H9 (cell line): Measurements from ENCODE around the gene DNAJC12. TPM values are rescaled to one million over a fixed set of nuclear protein-coding genes. Genes with fewer than 3 reads are reported as not detected.

Experiments used
- DNase-seq: peaks from one replicate; pipeline ENCODE4 v3.0.0-alpha.2; 2017
- H2AFZ ChIP-seq: one replicate; pipeline ENCODE4 v1.6.1; 2013; ENCODE audit warnings: mild to moderate bottlenecking, low read length, control low read depth, moderate library complexity
- H2AK5ac ChIP-seq: 2 replicates; pipeline ENCODE4 v1.6.1; 2013; ENCODE audit warnings: low read length, control low read depth, mixed read lengths; ENCODE audit not compliant: insufficient read length
- H2BK120ac ChIP-seq: one replicate; pipeline ENCODE4 v1.6.1; 2013; ENCODE audit warnings: low read depth, mild to moderate bottlenecking, low read length, control low read depth, inconsistent platforms; ENCODE audit not compliant: poor library complexity, severe bottlenecking
- H2BK12ac ChIP-seq: 2 replicates; pipeline ENCODE4 v1.6.1; 2013; ENCODE audit warnings: low read length, control low read depth, mixed read lengths, low read depth; ENCODE audit not compliant: insufficient read length
- H2BK15ac ChIP-seq: 2 replicates; pipeline ENCODE4 v1.6.1; 2013; ENCODE audit warnings: low read depth, low read length, control low read depth
- H2BK20ac ChIP-seq: one replicate; pipeline ENCODE4 v1.6.1; 2013; ENCODE audit warnings: low read depth, mild to moderate bottlenecking, low read length, control low read depth, inconsistent platforms; ENCODE audit not compliant: poor library complexity, severe bottlenecking
- H2BK5ac ChIP-seq: 2 replicates; pipeline ENCODE4 v1.6.1; 2013; ENCODE audit warnings: low read length, control low read depth, mixed read lengths; ENCODE audit not compliant: insufficient read length
- H3K14ac ChIP-seq: 2 replicates; pipeline ENCODE4 v1.6.1; 2013; ENCODE audit warnings: low read length, control low read depth; ENCODE audit not compliant: insufficient read depth
- H3K18ac ChIP-seq: 2 replicates; pipeline ENCODE4 v1.6.1; 2013; ENCODE audit warnings: low read depth, mild to moderate bottlenecking, mixed read lengths, low read length, control low read depth; ENCODE audit not compliant: insufficient read length
- H3K23ac ChIP-seq: 2 replicates; pipeline ENCODE4 v1.6.1; 2013; ENCODE audit warnings: low read length, control low read depth, mixed read lengths, low read depth; ENCODE audit not compliant: insufficient read length
- H3K23me2 ChIP-seq: 2 replicates; pipeline ENCODE4 v1.6.1; 2013; ENCODE audit warnings: low read depth, mild to moderate bottlenecking, mixed read lengths, low read length, control low read depth; ENCODE audit not compliant: insufficient read length, poor library complexity, severe bottlenecking
- H3K27ac ChIP-seq: 2 replicates; pipeline ENCODE4 v1.5.1; 2013; ENCODE audit warnings: low read length, control low read depth, mixed read lengths, low read depth; ENCODE audit not compliant: insufficient read length
- H3K27me3 ChIP-seq: 2 replicates; pipeline ENCODE4 v1.6.1; 2013; ENCODE audit warnings: low read length, control low read depth, inconsistent platforms; ENCODE audit not compliant: insufficient read depth
- H3K4ac ChIP-seq: 2 replicates; pipeline ENCODE4 v1.6.1; 2013; ENCODE audit warnings: low read depth, mild to moderate bottlenecking, control low read depth, inconsistent platforms, low read length, moderate library complexity
- H3K4me1 ChIP-seq: 2 replicates; pipeline ENCODE4 v1.6.1; 2013; ENCODE audit warnings: low read length, control low read depth, inconsistent platforms; ENCODE audit not compliant: insufficient read depth
- H3K4me2 ChIP-seq: 2 replicates; pipeline ENCODE4 v1.6.1; 2013; ENCODE audit warnings: low read length, control low read depth, mixed read lengths; ENCODE audit not compliant: insufficient read length, insufficient read depth
- H3K56ac ChIP-seq: 2 replicates; pipeline ENCODE4 v1.6.1; 2013; ENCODE audit warnings: low read depth, mild to moderate bottlenecking, mixed read lengths, low read length, control low read depth; ENCODE audit not compliant: insufficient read length
- H3K79me1 ChIP-seq: 2 replicates; pipeline ENCODE4 v1.6.1; 2013; ENCODE audit warnings: low read depth, mild to moderate bottlenecking, moderate library complexity, low read length, control low read depth, inconsistent platforms; ENCODE audit not compliant: insufficient read depth, poor library complexity, severe bottlenecking
- H3K79me2 ChIP-seq: 2 replicates; pipeline ENCODE4 v1.6.1; 2013; ENCODE audit warnings: low read length, control low read depth, inconsistent platforms; ENCODE audit not compliant: insufficient read depth
- H3K9ac ChIP-seq: 2 replicates; pipeline ENCODE4 v1.6.1; 2013; ENCODE audit warnings: low read length, control low read depth, mixed read lengths; ENCODE audit not compliant: insufficient read length; ENCODE audit errors: extremely low read depth
- H3K9me3 ChIP-seq: one replicate; pipeline ENCODE4 v1.6.1; 2013; ENCODE audit warnings: low read depth, low read length, inconsistent platforms; ENCODE audit not compliant: control insufficient read depth
- H3T11ph ChIP-seq: one replicate; pipeline ENCODE4 v1.6.1; 2013; ENCODE audit warnings: mild to moderate bottlenecking, low read length, control low read depth, inconsistent platforms
- H4K20me1 ChIP-seq: one replicate; pipeline ENCODE4 v1.6.1; 2013; ENCODE audit not compliant: control insufficient read depth, insufficient read length, insufficient read depth
- H4K5ac ChIP-seq: 2 replicates; pipeline ENCODE4 v1.6.1; 2013; ENCODE audit warnings: low read depth, mild to moderate bottlenecking, mixed read lengths, low read length, control low read depth; ENCODE audit not compliant: insufficient read length
- H4K8ac ChIP-seq: replicated peaks from 2 replicates; pipeline ENCODE4 v1.6.1; 2013; ENCODE audit warnings: low read length, control low read depth, mixed read lengths, low read depth; ENCODE audit not compliant: insufficient read length
- H4K91ac ChIP-seq: 2 replicates; pipeline ENCODE4 v1.6.1; 2013; ENCODE audit warnings: low read depth, mild to moderate bottlenecking, moderate library complexity, mixed read lengths, low read length, control low read depth; ENCODE audit not compliant: insufficient read length
- H3K27ac Mint-ChIP-seq, 3 experiments: 2 replicates in 2 of 3; 3 replicates in 1 of 3; pipeline ENCODE4 v1.8.0; 2020 to 2021; ENCODE audit warnings: mixed read lengths in 3 of 3, mild to moderate bottlenecking in 1 of 3, moderate library complexity in 1 of 3
- H3K27me3 Mint-ChIP-seq: 2 replicates; pipeline ENCODE4 v1.8.0; 2021; ENCODE audit warnings: low read depth, mild to moderate bottlenecking, moderate library complexity, mixed read lengths
- H3K36me3 Mint-ChIP-seq, 3 experiments: 2 replicates in 2 of 3; 3 replicates in 1 of 3; pipeline ENCODE4 v1.8.0; 2020 to 2021; ENCODE audit warnings: low read depth in 3 of 3, mixed read lengths in 3 of 3; ENCODE audit not compliant: insufficient read depth in 1 of 3
- H3K4me1 Mint-ChIP-seq, 2 experiments: 2 replicates each; pipeline ENCODE4 v1.8.0; 2020; ENCODE audit warnings: mixed read lengths in 2 of 2
- H3K4me3 Mint-ChIP-seq, 2 experiments: 2 replicates in 1 of 2; 3 replicates in 1 of 2; pipeline ENCODE4 v1.8.0; 2020 to 2021; ENCODE audit warnings: mild to moderate bottlenecking in 2 of 2, mixed read lengths in 2 of 2, moderate library complexity in 1 of 2
- H3K9me3 Mint-ChIP-seq, 2 experiments: 2 replicates in 1 of 2; 3 replicates in 1 of 2; pipeline ENCODE4 v1.8.0; 2020; ENCODE audit warnings: mild to moderate bottlenecking in 2 of 2, mixed read lengths in 2 of 2, moderate library complexity in 1 of 2
- WGBS: extraction: QIAGEN DNeasy Blood & Tissue Kit; methylation state at CpG from one replicate; pipeline ENCODE4 v1.1.7; 2013; ENCODE audit warnings: missing lambda C conversion rate, low lambda C conversion rate, mixed read lengths; ENCODE audit not compliant: insufficient read length; ENCODE audit errors: extremely low coverage; 5-methylcytosine and 5-hydroxymethylcytosine counted together
- total RNA-seq: library from RNA; stranded (reverse); gene quantifications from 2 replicates; pipeline ENCODE4 v1.2.1, GENCODE V29; 2021
- TF ChIP-seq, protein P1 (sequence below): fragments of 200-600 bp; sonication (generic); conservative IDR thresholded peaks from 3 replicates; pipeline ENCODE4 v1.8.0; 2021; ENCODE audit warnings: antibody characterized with exemption, mild to moderate bottlenecking

The DNAJC12 gene
- total RNA-seq, 1 experiment from 2014 or later, result 0.85 TPM

DNA sequence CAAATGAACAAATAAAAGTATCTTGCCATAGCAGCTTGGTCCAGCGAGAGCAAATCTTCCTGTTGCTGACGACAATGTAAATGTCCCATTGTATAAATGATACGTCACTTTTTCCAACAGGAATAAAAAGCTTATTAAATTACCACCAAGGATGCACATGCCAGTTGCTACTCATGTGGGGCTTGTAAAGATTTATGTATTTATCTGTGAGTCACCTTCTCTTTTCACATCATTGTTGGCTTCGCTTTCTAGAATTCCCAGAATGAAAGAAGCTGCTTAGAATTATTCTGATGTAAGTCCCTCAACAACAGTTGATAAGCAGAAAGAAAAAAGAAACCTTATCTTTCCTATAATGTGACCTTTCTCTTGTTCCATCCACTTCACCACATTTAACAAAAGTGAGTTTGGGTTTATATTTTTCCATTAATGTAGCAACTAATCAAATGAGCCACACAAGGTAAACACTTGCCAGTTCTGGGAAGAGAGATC lies 22.4 kb downstream of the DNAJC12 start:
- H4K91ac ChIP-seq, result no peak overlapping the region
- no peak for DNase-seq
- no peak overlapping the region for H2BK120ac ChIP-seq
- H4K8ac ChIP-seq, result no peak overlapping the region
- no peaks in the 10 kb centered on the region for H3K27me3 ChIP-seq
- H3K9me3 ChIP-seq, result no peaks in the 10 kb centered on the region
- WGBS, result no CpG with 5 or more reads among the region's 4 CpGs
- H3K79me1 ChIP-seq, result no peaks in the 10 kb centered on the region
- no peak overlapping the region for H3K4me2 ChIP-seq
- no peaks in the 10 kb centered on the region for H4K20me1 ChIP-seq
- H2BK5ac ChIP-seq, result no peak overlapping the region
- no peaks in the 10 kb centered on the region for H3K79me2 ChIP-seq
- H3K27ac ChIP-seq, result no peak overlapping the region
- H3K4me1 ChIP-seq, result no peaks in the 10 kb centered on the region
- H3K36me3 Mint-ChIP-seq, result no peaks in the 10 kb centered on the region; a peak in 1 of 7 replicates
- no peak overlapping the region for H2AFZ ChIP-seq
- H3K9ac ChIP-seq, result no peak overlapping the region
- H3K23ac ChIP-seq, result no peak overlapping the region
- H3K9me3 Mint-ChIP-seq, result no peaks in the 10 kb centered on the region
- H3T11ph ChIP-seq, result no peak overlapping the region
- no peak overlapping the region for H3K4me3 Mint-ChIP-seq
- H3K4me1 Mint-ChIP-seq, result no peaks in the 10 kb centered on the region; a peak in 1 of 4 replicates
- TF ChIP-seq, protein P1, sequence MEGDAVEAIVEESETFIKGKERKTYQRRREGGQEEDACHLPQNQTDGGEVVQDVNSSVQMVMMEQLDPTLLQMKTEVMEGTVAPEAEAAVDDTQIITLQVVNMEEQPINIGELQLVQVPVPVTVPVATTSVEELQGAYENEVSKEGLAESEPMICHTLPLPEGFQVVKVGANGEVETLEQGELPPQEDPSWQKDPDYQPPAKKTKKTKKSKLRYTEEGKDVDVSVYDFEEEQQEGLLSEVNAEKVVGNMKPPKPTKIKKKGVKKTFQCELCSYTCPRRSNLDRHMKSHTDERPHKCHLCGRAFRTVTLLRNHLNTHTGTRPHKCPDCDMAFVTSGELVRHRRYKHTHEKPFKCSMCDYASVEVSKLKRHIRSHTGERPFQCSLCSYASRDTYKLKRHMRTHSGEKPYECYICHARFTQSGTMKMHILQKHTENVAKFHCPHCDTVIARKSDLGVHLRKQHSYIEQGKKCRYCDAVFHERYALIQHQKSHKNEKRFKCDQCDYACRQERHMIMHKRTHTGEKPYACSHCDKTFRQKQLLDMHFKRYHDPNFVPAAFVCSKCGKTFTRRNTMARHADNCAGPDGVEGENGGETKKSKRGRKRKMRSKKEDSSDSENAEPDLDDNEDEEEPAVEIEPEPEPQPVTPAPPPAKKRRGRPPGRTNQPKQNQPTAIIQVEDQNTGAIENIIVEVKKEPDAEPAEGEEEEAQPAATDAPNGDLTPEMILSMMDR, result no peak
- no peak overlapping the region for H2AK5ac ChIP-seq
- H3K56ac ChIP-seq, result no peak overlapping the region
- H3K27me3 Mint-ChIP-seq, result no peaks in the 10 kb centered on the region
- H2BK12ac ChIP-seq, result no peak overlapping the region
- H2BK15ac ChIP-seq, result no peak overlapping the region
- no peak overlapping the region for H3K18ac ChIP-seq
- H3K4ac ChIP-seq, result no peak overlapping the region
- no peak overlapping the region for H2BK20ac ChIP-seq
- H4K5ac ChIP-seq, result no peak overlapping the region
- H3K27ac Mint-ChIP-seq, result no peak overlapping the region
- no peak overlapping the region for H3K14ac ChIP-seq
- no peaks in the 10 kb centered on the region for H3K23me2 ChIP-seq
